Thyroid gland (tissue), 4 donors: ENCODE measurements around the gene SLC4A8.

Experiments used
- POLR2A ChIP-seq, 2 donors: fragments of 450-650 bp; IDR thresholded peaks; one replicate each; pipeline ENCODE4 v1.6.1; 2017; ENCODE audit warnings: antibody characterized with exemption in 2 of 2, mild to moderate bottlenecking in 2 of 2, moderate library complexity in 1 of 2
- TF ChIP-seq, protein P1 (sequence below), 6 experiments: fragments of 200-600 bp in 3 of 6; fragments of 450-650 bp in 3 of 6; sonication (generic) in 3 of 6; IDR thresholded peaks; one replicate each; pipeline ENCODE4 v1.5.1; 2016 to 2019; ENCODE audit warnings: antibody characterized with exemption in 6 of 6, mild to moderate bottlenecking in 2 of 6, inconsistent platforms in 1 of 6, moderate library complexity in 1 of 6

GRCh38 chr12:51405801-51406207, 18.8 kb upstream of the SLC4A8 start:
- TF ChIP-seq, protein P1, sequence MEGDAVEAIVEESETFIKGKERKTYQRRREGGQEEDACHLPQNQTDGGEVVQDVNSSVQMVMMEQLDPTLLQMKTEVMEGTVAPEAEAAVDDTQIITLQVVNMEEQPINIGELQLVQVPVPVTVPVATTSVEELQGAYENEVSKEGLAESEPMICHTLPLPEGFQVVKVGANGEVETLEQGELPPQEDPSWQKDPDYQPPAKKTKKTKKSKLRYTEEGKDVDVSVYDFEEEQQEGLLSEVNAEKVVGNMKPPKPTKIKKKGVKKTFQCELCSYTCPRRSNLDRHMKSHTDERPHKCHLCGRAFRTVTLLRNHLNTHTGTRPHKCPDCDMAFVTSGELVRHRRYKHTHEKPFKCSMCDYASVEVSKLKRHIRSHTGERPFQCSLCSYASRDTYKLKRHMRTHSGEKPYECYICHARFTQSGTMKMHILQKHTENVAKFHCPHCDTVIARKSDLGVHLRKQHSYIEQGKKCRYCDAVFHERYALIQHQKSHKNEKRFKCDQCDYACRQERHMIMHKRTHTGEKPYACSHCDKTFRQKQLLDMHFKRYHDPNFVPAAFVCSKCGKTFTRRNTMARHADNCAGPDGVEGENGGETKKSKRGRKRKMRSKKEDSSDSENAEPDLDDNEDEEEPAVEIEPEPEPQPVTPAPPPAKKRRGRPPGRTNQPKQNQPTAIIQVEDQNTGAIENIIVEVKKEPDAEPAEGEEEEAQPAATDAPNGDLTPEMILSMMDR (IDR thresholded peaks at IDR 0.05) = no peak
- no peak for TF ChIP-seq POLR2A (IDR thresholded peaks at IDR 0.05)
